GM12891 (cell line): ENCODE data around the gene ATP5PB.
A peak's percentile ranks its signal among the peaks of the same experiment; 100 is the strongest.

Experiments
- POLR2A ChIP-seq: IDR thresholded peaks from 2 replicates; pipeline ENCODE4 v1.6.1; 2011; ENCODE audit warnings: low read depth, low read length, control low read depth
- TAF1 ChIP-seq: IDR thresholded peaks from 2 replicates; pipeline ENCODE4 v1.6.1; 2011; ENCODE audit warnings: low read depth, low read length, control low read depth

- TF ChIP-seq POLR2A (0 out of 2 replicates have a peak, but pooled peaks have one; percentile 30), TAF1 (no peak)
Measured at GRCh38 chr1:111463029-111463683, 13.9 kb downstream of the ATP5PB start.
